Nephron progenitor cell (in vitro differentiated cells): Measurements from ENCODE around the gene GNPAT.

ENCODE experiments used
- DNase-seq: peaks from one replicate; pipeline ENCODE4 v3.0.0; 2021
- H3K27ac Mint-ChIP-seq: 2 replicates; pipeline ENCODE4 v1.8.0; 2021; ENCODE audit warnings: mild to moderate bottlenecking, moderate library complexity, mixed read lengths
- H3K27me3 Mint-ChIP-seq: 2 replicates; pipeline ENCODE4 v1.8.0; 2021; ENCODE audit warnings: mild to moderate bottlenecking, low read depth, mixed read lengths; ENCODE audit not compliant: poor library complexity
- H3K36me3 Mint-ChIP-seq: 2 replicates; pipeline ENCODE4 v1.8.0; 2021; ENCODE audit warnings: low read depth, mixed read lengths
- H3K4me1 Mint-ChIP-seq: 2 replicates; pipeline ENCODE4 v1.8.0; 2021; ENCODE audit warnings: mixed read lengths
- H3K4me3 Mint-ChIP-seq: 2 replicates; pipeline ENCODE4 v1.8.0; 2021; ENCODE audit warnings: mild to moderate bottlenecking, moderate library complexity, mixed read lengths
- H3K9me3 Mint-ChIP-seq: 2 replicates; pipeline ENCODE4 v1.8.0; 2021; ENCODE audit warnings: mild to moderate bottlenecking, moderate library complexity, mixed read lengths
- CTCF ChIP-seq: fragments of 200-600 bp; sonication (generic); IDR thresholded peaks from 2 replicates; pipeline ENCODE4 v1.5.0; 2021; ENCODE audit warnings: antibody characterized with exemption

Gene GNPAT

DNA sequence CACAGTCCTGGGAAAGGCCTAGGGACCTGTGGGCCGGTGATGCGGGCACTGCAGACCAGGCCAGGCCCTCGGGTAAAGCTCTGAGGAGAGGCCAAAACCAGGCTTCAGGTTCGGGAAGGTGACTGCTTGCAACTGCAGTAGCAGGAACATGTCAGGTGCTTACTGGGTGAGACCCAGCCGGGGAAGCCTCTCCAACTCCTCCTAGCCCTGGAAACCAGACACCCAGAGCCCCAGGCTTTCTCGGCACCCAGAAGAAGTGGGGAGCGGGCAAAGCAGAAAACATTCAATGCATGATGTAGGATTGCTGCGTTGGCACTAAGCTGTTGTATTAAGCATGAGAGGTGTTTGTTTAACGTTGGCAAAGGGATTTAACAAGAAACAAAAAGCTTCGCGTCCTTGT is 20.2 kb upstream of the GNPAT start:
- Mint-ChIP-seq H3K4me3 (no peak overlapping the region), H3K27ac (no peak overlapping the region), H3K9me3 (no peaks in the 10 kb centered on the region), H3K27me3 (peaks cover 40% of the 10 kb centered on the region), H3K4me1 (no peaks in the 10 kb centered on the region), H3K36me3 (peaks cover 21% of the 10 kb centered on the region)
- DNase-seq, result no peak
- no peak for TF ChIP-seq CTCF

DNA sequence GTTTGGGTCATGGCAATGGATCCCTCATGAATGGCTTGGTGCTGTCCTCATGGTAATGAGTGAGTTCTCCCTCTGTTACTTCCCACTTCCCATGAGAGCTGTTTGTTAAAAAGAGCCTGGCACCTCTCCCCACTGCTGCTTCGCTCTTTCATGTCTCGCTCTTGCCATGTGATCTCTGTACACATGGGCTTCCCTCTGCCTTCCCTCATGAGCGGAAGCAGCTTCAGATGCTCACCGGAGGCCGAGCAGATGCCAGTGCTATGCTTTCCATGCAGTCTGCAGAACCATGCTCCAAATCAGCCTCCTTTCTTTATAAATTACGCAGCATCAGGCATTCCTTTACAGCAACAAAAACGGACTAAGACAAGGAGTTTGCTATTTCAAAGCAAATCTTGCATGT is 14.9 kb upstream of the GNPAT start:
- no peak overlapping the region for H3K27ac Mint-ChIP-seq
- TF ChIP-seq CTCF, result no peak
- H3K36me3 Mint-ChIP-seq, result peaks cover 45% of the 10 kb centered on the region
- no peak for DNase-seq
- no peaks in the 10 kb centered on the region for H3K27me3 Mint-ChIP-seq
- H3K4me1 Mint-ChIP-seq, result peaks cover 11% of the 10 kb centered on the region
- no peaks in the 10 kb centered on the region for H3K9me3 Mint-ChIP-seq
- H3K4me3 Mint-ChIP-seq, result no peak overlapping the region

DNA sequence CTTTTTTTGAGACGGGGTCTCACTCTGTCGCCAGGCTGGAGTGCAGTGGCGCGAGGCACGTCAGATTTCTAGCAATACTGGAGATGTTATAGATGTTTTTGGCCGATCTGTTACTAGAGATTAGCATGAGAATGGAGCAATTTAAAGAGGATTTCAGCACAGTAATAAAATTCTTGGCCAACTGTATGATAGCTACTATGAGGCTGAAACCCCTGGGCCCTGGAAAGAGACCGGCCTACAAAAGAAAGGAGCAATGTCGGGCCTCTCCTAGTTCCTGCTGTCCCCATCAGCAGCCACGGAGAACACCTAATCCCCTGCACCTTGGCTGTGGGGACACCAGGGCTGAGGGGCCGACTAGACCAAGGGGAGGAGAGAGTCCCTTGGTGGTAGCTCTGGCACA is 9.5 kb upstream of the GNPAT start:
- no peaks in the 10 kb centered on the region for H3K27me3 Mint-ChIP-seq
- no peak overlapping the region for H3K27ac Mint-ChIP-seq
- no peaks in the 10 kb centered on the region for H3K9me3 Mint-ChIP-seq
- peaks cover 22% of the 10 kb centered on the region for H3K36me3 Mint-ChIP-seq
- H3K4me1 Mint-ChIP-seq, result peaks cover 15% of the 10 kb centered on the region
- no peak overlapping the region for H3K4me3 Mint-ChIP-seq
- DNase-seq, result no peak
- TF ChIP-seq CTCF, result no peak

GRCh38 chr1:231232870-231233734 is 7.9 kb upstream of the GNPAT start:
- no peak for TF ChIP-seq CTCF
- DNase-seq, result no peak
- peaks cover 19% of the 10 kb centered on the region for H3K36me3 Mint-ChIP-seq
- H3K27ac Mint-ChIP-seq, result no peak overlapping the region
- peaks cover 9% of the 10 kb centered on the region for H3K4me1 Mint-ChIP-seq
- no peaks in the 10 kb centered on the region for H3K9me3 Mint-ChIP-seq
- H3K4me3 Mint-ChIP-seq, result no peak overlapping the region
- H3K27me3 Mint-ChIP-seq, result no peaks in the 10 kb centered on the region

- TF ChIP-seq CTCF, result no peak
- no peaks in the 10 kb centered on the region for H3K27me3 Mint-ChIP-seq
- DNase-seq, result no peak
- no peak overlapping the region for H3K4me3 Mint-ChIP-seq
- peaks cover 9% of the 10 kb centered on the region for H3K4me1 Mint-ChIP-seq
- H3K9me3 Mint-ChIP-seq, result no peaks in the 10 kb centered on the region
- H3K27ac Mint-ChIP-seq, result no peak overlapping the region
- H3K36me3 Mint-ChIP-seq, result peaks cover 23% of the 10 kb centered on the region
Measured at GRCh38 chr1:231233735-231234417, 7.1 kb upstream of the GNPAT start.
